DND-41 (cell line): ENCODE results near the gene PDLIM7.

Experiments
- ATAC-seq: fragments of 200-7000 bp; cut with Tn5 transposase; 3 replicates; pipeline ENCODE4 v1.9.1; 2021; ENCODE audit warnings: low read depth; ENCODE audit not compliant: insufficient read depth
- DNase-seq: peaks from one replicate; pipeline ENCODE4 v3.0.0-alpha.2; 2020
- H2AFZ ChIP-seq: 2 replicates; pipeline ENCODE4 v1.6.0; 2012; ENCODE audit warnings: low read depth, low read length
- H3K27ac ChIP-seq: 2 replicates; pipeline ENCODE4 v1.5.1; 2012; ENCODE audit warnings: low read length, inconsistent platforms
- H3K27me3 ChIP-seq: fragments of 200-600 bp; sonication (generic); 2 replicates; pipeline ENCODE4 v1.6.0; 2012; ENCODE audit warnings: low read length, mild to moderate bottlenecking, inconsistent platforms; ENCODE audit not compliant: insufficient read depth, poor library complexity
- H3K36me3 ChIP-seq: 2 replicates; pipeline ENCODE4 v1.5.1; 2012; ENCODE audit warnings: low read length, inconsistent platforms; ENCODE audit not compliant: insufficient read depth
- H3K4me1 ChIP-seq: 2 replicates; pipeline ENCODE4 v1.5.1; 2012; ENCODE audit warnings: mild to moderate bottlenecking, low read length; ENCODE audit not compliant: insufficient read depth
- H3K4me2 ChIP-seq: 2 replicates; pipeline ENCODE4 v1.6.0; 2012; ENCODE audit warnings: mild to moderate bottlenecking, moderate library complexity, low read length, inconsistent platforms; ENCODE audit not compliant: insufficient read depth
- H3K4me3 ChIP-seq, 2 experiments: fragments of 200-600 bp in 1 of 2; shearing (Covaris generic) in 1 of 2; 2 replicates each; pipeline ENCODE4 v1.5.1; 2012 to 2016; ENCODE audit warnings: inconsistent platforms in 2 of 2, low read length in 2 of 2, mild to moderate bottlenecking in 2 of 2, low read depth in 1 of 2, moderate library complexity in 1 of 2
- H3K79me2 ChIP-seq: 2 replicates; pipeline ENCODE4 v1.6.0; 2012; ENCODE audit warnings: low read length, inconsistent platforms; ENCODE audit not compliant: insufficient read depth
- H3K9ac ChIP-seq: 2 replicates; pipeline ENCODE4 v1.6.0; 2012; ENCODE audit warnings: low read depth, mild to moderate bottlenecking, inconsistent platforms, low read length, moderate library complexity
- H3K9me3 ChIP-seq: 2 replicates; pipeline ENCODE4 v1.5.1; 2012; ENCODE audit warnings: low read length, moderate library complexity, mild to moderate bottlenecking, inconsistent platforms; ENCODE audit not compliant: insufficient read depth, severe bottlenecking
- H4K20me1 ChIP-seq: 2 replicates; pipeline ENCODE4 v1.6.0; 2012; ENCODE audit warnings: low read length; ENCODE audit not compliant: insufficient read depth
- CTCF ChIP-seq: IDR thresholded peaks from 2 replicates; pipeline ENCODE4 v1.5.1; 2012; ENCODE audit warnings: borderline replicate concordance, low read length, moderate library complexity, mild to moderate bottlenecking; ENCODE audit not compliant: poor library complexity, severe bottlenecking; ENCODE audit errors: extremely low read depth
- EZH2 ChIP-seq: IDR thresholded peaks from 3 replicates; pipeline ENCODE4 v1.6.1; 2012; ENCODE audit warnings: borderline replicate concordance, low read depth, mild to moderate bottlenecking, moderate library complexity, low read length, inconsistent platforms; ENCODE audit not compliant: severe bottlenecking

PDLIM7 gene

DNA sequence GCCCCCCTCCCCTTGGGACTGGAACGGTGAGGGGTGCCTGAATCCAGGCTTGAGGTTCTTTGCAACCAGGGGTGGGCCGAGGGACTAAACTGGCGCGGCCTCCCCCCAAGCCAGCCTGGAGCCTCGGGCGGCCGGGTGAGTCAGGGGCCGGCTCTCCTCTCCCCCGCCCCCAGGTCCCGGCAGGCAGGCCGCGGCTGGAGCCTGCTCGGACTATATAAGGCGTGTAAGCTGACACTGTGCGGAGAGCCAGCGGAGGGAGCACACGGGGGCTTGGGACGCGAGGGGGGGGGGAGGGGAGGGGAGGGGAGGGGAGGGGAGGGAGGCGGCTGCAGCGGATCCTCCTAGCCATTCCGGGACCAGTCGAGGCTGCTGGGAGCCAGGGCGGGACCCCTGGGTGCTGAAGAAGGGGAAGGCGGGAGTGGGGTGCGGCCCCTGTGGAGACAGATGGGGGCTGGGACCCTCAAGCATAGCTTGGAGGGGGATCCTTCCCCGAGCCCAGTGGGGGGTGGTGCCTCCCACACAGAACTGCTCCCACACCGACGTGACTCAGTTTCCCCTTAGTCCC lies 595 bp downstream of the PDLIM7 start:
- Histone ChIP-seq H3K36me3 (no peaks in the 10 kb centered on the region), H3K79me2 (no peaks in the 10 kb centered on the region), H3K4me1 (peaks cover 24% of the 10 kb centered on the region), H3K4me2 (peak overlapping the region; percentile 94), H3K27ac (peak overlapping the region; percentile 55; the same call in 1 of the 2 replicates), H2AFZ (peak overlapping the region; percentile 67), H3K4me3 (peak overlapping the region; percentile 38 to 66; a peak in 3 of 4 replicates), H4K20me1 (peaks cover 5% of the 10 kb centered on the region), H3K27me3 (no peaks in the 10 kb centered on the region), H3K9ac (peak overlapping the region; percentile 66), H3K9me3 (no peaks in the 10 kb centered on the region)
- ATAC-seq: no peak; the same call in 2 of the 3 replicates
- no peak for TF ChIP-seq CTCF
- no peak for TF ChIP-seq EZH2
- DNase-seq: no peak

DNA sequence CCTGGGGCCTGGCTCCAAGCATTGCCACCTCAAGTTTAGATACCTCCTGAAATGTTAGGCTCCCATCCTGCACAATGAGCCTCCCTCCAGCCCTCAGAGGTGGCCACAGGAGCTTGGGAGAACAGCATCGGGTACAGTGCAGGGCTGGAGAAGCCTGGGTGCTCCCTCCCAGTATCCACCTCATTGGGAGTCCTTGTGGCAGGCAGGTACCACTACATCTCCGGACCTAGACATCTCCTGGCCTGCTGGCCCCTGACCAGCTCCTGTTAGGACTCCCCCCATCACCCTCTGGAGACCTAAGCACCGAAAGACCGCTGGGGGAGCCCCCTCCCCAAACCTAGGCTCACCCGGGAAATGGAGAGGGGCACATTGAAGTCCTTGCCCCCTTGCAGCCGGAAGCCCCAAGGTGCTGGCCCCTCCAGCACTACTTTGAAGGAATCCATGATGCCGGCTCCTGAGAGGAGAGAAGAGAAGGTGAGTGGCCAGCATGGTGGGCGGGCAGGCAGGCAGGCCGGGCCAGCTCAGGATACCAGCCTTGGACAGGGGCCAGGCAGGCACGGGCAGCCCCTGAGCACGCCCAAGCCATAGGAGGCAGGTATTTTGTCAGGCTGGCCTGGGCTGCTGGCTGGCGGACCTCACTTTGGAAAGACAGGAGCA lies 1.2 kb downstream of the PDLIM7 start:
- no peak for ATAC-seq
- DNase-seq: no peak

GRCh38 chr5:177495243-177496060 lies 2.0 kb downstream of the PDLIM7 start:
- DNase-seq: no peak

More for the DNA sequence above, 1.2 kb downstream of the PDLIM7 start:
- Histone ChIP-seq H3K4me3 (peak overlapping the region in 1 of 2 experiments; percentile 66; a peak in 2 of 4 replicates), H3K27me3 (no peaks in the 10 kb centered on the region), H3K36me3 (no peaks in the 10 kb centered on the region), H3K79me2 (no peaks in the 10 kb centered on the region), H3K9me3 (no peaks in the 10 kb centered on the region), H4K20me1 (peaks cover 1% of the 10 kb centered on the region; the same call in 1 of the 2 replicates), H3K4me1 (peaks cover 24% of the 10 kb centered on the region), H3K4me2 (peak overlapping the region; percentile 94), H3K9ac (peak overlapping the region; percentile 66; the same call in 1 of the 2 replicates), H3K27ac (no peak overlapping the region), H2AFZ (no peak overlapping the region)
- no peak for TF ChIP-seq EZH2
- TF ChIP-seq CTCF: no peak

More at GRCh38 chr5:177495243-177496060, 2.0 kb downstream of the PDLIM7 start:
- no peaks in the 10 kb centered on the region for H3K79me2 ChIP-seq
- no peak overlapping the region for H3K27ac ChIP-seq
- no peaks in the 10 kb centered on the region for H3K9me3 ChIP-seq
- TF ChIP-seq EZH2 (no peak), CTCF (no peak)
- no peak overlapping the region for H2AFZ ChIP-seq
- no peak overlapping the region for H3K9ac ChIP-seq
- H3K36me3 ChIP-seq: no peaks in the 10 kb centered on the region
- no peak for ATAC-seq
- H3K4me1 ChIP-seq: peaks cover 20% of the 10 kb centered on the region
- H3K27me3 ChIP-seq: no peaks in the 10 kb centered on the region
- H4K20me1 ChIP-seq: no peaks in the 10 kb centered on the region
- no peak overlapping the region for H3K4me3 ChIP-seq
- peak overlapping the region; percentile 94; the same call in 1 of the 2 replicates for H3K4me2 ChIP-seq
